ENCODE measurements around the gene ATG9B.

Gene ATG9B

GRCh38 chr7:151064454-151064853 is 40.2 kb upstream of the ATG9B start:
- Histone ChIP-seq H3K79me2 (ENCODE audit: low read length) (peaks cover 33% of the 10 kb centered on the region), H4K20me1 (ENCODE audit: insufficient read depth, low read length) (no peaks in the 10 kb centered on the region)

GRCh38 chr7:151063212-151063561 is 38.9 kb upstream of the ATG9B start:
- no peak for DNase-seq
- Histone ChIP-seq H3K4me3 (ENCODE audit: low read length) (no peak overlapping the region), H3K4me1 (ENCODE audit: low read length) (no peaks in the 10 kb centered on the region), H3K79me2 (ENCODE audit: low read length) (peaks cover 33% of the 10 kb centered on the region), H2AFZ (ENCODE audit: low read length) (no peak overlapping the region), H3K27ac (ENCODE audit: low read length) (no peak overlapping the region), H3K27me3 (replicated peaks; ENCODE audit: insufficient read depth, low read length) (no peaks in the 10 kb centered on the region), H3K9me2 (replicated peaks; ENCODE audit: insufficient read depth, low read length) (no peaks in the 10 kb centered on the region), H3F3A (ENCODE audit: insufficient read depth, low read length) (peaks cover 10% of the 10 kb centered on the region), H3K36me3 (replicated peaks; ENCODE audit: insufficient read depth, low read length) (no peaks in the 10 kb centered on the region), H3K9me3 (replicated peaks; ENCODE audit: insufficient read depth, low read length) (no peaks in the 10 kb centered on the region), H4K20me1 (ENCODE audit: insufficient read depth, low read length) (no peaks in the 10 kb centered on the region), H3K4me2 (ENCODE audit: low read depth, low read length) (no peak overlapping the region), H3K9ac (ENCODE audit: low read length) (no peak overlapping the region)
- TF ChIP-seq EZH2 (optimal IDR thresholded peaks at IDR 0.05; ENCODE audit: low read depth, low read length), result no peak
- TF ChIP-seq EZH2phosphoT487 (IDR thresholded peaks at IDR 0.05; ENCODE audit: low read length), result no peak
- TF ChIP-seq CTCF (IDR thresholded peaks at IDR 0.05; ENCODE audit: low read length), result no peak

More at GRCh38 chr7:151064454-151064853, 40.2 kb upstream of the ATG9B start:
- Histone ChIP-seq H3K36me3 (replicated peaks; ENCODE audit: insufficient read depth, low read length) (0 out of 2 replicates have a peak, but pooled peaks cover 3% of the 10 kb centered on the region), H3K9me2 (replicated peaks; ENCODE audit: insufficient read depth, low read length) (no peaks in the 10 kb centered on the region), H3K4me2 (ENCODE audit: low read depth, low read length) (no peak overlapping the region), H3K4me3 (ENCODE audit: low read length) (no peak overlapping the region), H3K9ac (ENCODE audit: low read length) (no peak overlapping the region), H3K27me3 (replicated peaks; ENCODE audit: insufficient read depth, low read length) (no peaks in the 10 kb centered on the region), H2AFZ (ENCODE audit: low read length) (no peak overlapping the region), H3K4me1 (ENCODE audit: low read length) (no peaks in the 10 kb centered on the region), H3F3A (ENCODE audit: insufficient read depth, low read length) (no peaks in the 10 kb centered on the region), H3K9me3 (replicated peaks; ENCODE audit: insufficient read depth, low read length) (no peaks in the 10 kb centered on the region), H3K27ac (ENCODE audit: low read length) (no peak overlapping the region)
- DNase-seq, result no peak
- TF ChIP-seq CTCF (IDR thresholded peaks at IDR 0.05; ENCODE audit: low read length) (no peak), EZH2 (optimal IDR thresholded peaks at IDR 0.05; ENCODE audit: low read depth, low read length) (no peak), EZH2phosphoT487 (IDR thresholded peaks at IDR 0.05; ENCODE audit: low read length) (no peak)

- no peaks in the 10 kb centered on the region for H3K36me3 ChIP-seq (replicated peaks; ENCODE audit: insufficient read depth, low read length)
- no peaks in the 10 kb centered on the region for H4K20me1 ChIP-seq (ENCODE audit: insufficient read depth, low read length)
- no peak overlapping the region for H3K27ac ChIP-seq (ENCODE audit: low read length)
- peaks cover 12% of the 10 kb centered on the region for H3F3A ChIP-seq (ENCODE audit: insufficient read depth, low read length)
- no peaks in the 10 kb centered on the region for H3K9me2 ChIP-seq (replicated peaks; ENCODE audit: insufficient read depth, low read length)
- H2AFZ ChIP-seq (ENCODE audit: low read length), result no peak overlapping the region
- no peak overlapping the region for H3K9ac ChIP-seq (ENCODE audit: low read length)
- no peak for TF ChIP-seq EZH2phosphoT487 (IDR thresholded peaks at IDR 0.05; ENCODE audit: low read length)
- no peaks in the 10 kb centered on the region for H3K27me3 ChIP-seq (replicated peaks; ENCODE audit: insufficient read depth, low read length)
- DNase-seq, result no peak
- no peak overlapping the region for H3K4me2 ChIP-seq (ENCODE audit: low read depth, low read length)
- H3K79me2 ChIP-seq (ENCODE audit: low read length), result peaks cover 33% of the 10 kb centered on the region
- H3K4me3 ChIP-seq (ENCODE audit: low read length), result no peak overlapping the region
- H3K9me3 ChIP-seq (replicated peaks; ENCODE audit: insufficient read depth, low read length), result no peaks in the 10 kb centered on the region
- H3K4me1 ChIP-seq (ENCODE audit: low read length), result no peaks in the 10 kb centered on the region
Measured at GRCh38 chr7:151062399-151063211, 38.3 kb upstream of the ATG9B start.

GRCh38 chr7:151062111-151062398 is 37.8 kb upstream of the ATG9B start:
- Histone ChIP-seq H3K9me3 (replicated peaks; ENCODE audit: insufficient read depth, low read length) (no peaks in the 10 kb centered on the region), H3K9ac (ENCODE audit: low read length) (no peak overlapping the region), H3K27ac (ENCODE audit: low read length) (no peak overlapping the region), H3K27me3 (replicated peaks; ENCODE audit: insufficient read depth, low read length) (no peaks in the 10 kb centered on the region), H3K9me2 (replicated peaks; ENCODE audit: insufficient read depth, low read length) (no peaks in the 10 kb centered on the region), H3K36me3 (replicated peaks; ENCODE audit: insufficient read depth, low read length) (no peaks in the 10 kb centered on the region), H2AFZ (ENCODE audit: low read length) (no peak overlapping the region), H3K4me3 (ENCODE audit: low read length) (no peak overlapping the region), H3K4me2 (ENCODE audit: low read depth, low read length) (no peak overlapping the region), H3K4me1 (ENCODE audit: low read length) (peaks cover 2% of the 10 kb centered on the region), H3F3A (ENCODE audit: insufficient read depth, low read length) (peaks cover 12% of the 10 kb centered on the region), H3K79me2 (ENCODE audit: low read length) (peaks cover 35% of the 10 kb centered on the region), H4K20me1 (ENCODE audit: insufficient read depth, low read length) (no peaks in the 10 kb centered on the region)
- no peak for DNase-seq
- TF ChIP-seq CTCF (IDR thresholded peaks at IDR 0.05; ENCODE audit: low read length), result no peak

All from MM.1S (cell line).